Measurements from ENCODE around the gene STX11.

DNA sequence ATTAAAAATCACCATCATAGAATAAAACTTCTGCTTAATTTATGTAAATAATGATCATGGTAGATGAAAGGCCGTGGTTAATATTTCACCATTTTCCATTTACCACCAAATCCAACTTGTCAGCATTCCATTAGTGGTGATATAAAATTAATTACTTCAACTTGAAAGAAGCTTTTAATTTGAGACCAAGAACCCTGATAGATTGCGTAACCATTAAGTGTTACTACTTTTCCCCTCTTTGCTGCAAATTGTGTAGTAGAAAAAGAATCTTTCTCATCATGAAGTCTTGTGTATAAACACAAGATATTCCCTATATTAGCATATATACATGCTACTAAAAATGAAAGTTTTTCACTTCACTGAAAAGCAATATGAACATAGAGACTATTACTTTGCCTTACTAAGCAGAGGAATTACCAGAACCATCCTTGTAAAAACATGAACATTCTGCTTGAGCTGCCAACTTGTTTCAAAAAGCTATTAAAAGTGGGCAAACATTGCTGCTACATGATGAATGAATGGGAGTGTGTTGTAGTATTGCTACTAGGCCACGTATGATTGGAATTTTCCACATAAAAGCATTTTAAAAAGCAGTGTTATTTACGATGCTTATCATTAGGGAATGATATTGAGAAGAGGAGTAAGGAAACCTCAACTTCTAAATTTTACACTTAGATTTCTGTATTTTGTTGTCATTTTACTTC, 35.0 kb downstream of the STX11 start:
- no peak for TF ChIP-seq RAD21 (IDR thresholded peaks at IDR 0.05; ENCODE audit: low read depth)
- TF ChIP-seq ZNF274 (IDR thresholded peaks at IDR 0.05; ENCODE audit: low read depth, low read length) = no peak
- TF ChIP-seq POLR2A (IDR thresholded peaks at IDR 0.05; ENCODE audit: borderline replicate concordance, extremely low read depth, insufficient read depth, insufficient read length) = no peak
- TF ChIP-seq TCF7L2 (IDR thresholded peaks at IDR 0.05; ENCODE audit: borderline replicate concordance, extremely low read depth, insufficient read depth, insufficient read length) = no peak
- TF ChIP-seq, protein P1, sequence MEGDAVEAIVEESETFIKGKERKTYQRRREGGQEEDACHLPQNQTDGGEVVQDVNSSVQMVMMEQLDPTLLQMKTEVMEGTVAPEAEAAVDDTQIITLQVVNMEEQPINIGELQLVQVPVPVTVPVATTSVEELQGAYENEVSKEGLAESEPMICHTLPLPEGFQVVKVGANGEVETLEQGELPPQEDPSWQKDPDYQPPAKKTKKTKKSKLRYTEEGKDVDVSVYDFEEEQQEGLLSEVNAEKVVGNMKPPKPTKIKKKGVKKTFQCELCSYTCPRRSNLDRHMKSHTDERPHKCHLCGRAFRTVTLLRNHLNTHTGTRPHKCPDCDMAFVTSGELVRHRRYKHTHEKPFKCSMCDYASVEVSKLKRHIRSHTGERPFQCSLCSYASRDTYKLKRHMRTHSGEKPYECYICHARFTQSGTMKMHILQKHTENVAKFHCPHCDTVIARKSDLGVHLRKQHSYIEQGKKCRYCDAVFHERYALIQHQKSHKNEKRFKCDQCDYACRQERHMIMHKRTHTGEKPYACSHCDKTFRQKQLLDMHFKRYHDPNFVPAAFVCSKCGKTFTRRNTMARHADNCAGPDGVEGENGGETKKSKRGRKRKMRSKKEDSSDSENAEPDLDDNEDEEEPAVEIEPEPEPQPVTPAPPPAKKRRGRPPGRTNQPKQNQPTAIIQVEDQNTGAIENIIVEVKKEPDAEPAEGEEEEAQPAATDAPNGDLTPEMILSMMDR (IDR thresholded peaks at IDR 0.05 in 2 of 3, conservative IDR thresholded peaks at IDR 0.05 in 1 of 3; ENCODE audit: borderline replicate concordance in 1 of 3, insufficient read depth in 1 of 3, low read depth in 2 of 3, low read length in 2 of 3) = no peak
- TF ChIP-seq EGR1 (IDR thresholded peaks at IDR 0.05; ENCODE audit: low read depth) = no peak
- no peak for TF ChIP-seq CEBPB (IDR thresholded peaks at IDR 0.05; ENCODE audit: low read depth)
